CD4-positive, alpha-beta T cell treated with Interleukin-17A for 1 hour (primary cell): ENCODE measurements around the gene DGCR6.
"Not testable (repeated sequence)": the region's sequence is repeated elsewhere in the genome, so short reads cannot be mapped to it uniquely, and the experiment has no call there.

Source experiments
- DNase-seq: peaks from one replicate; pipeline ENCODE4 v3.0.0-alpha.2; 2020

The DGCR6 gene

DNA sequence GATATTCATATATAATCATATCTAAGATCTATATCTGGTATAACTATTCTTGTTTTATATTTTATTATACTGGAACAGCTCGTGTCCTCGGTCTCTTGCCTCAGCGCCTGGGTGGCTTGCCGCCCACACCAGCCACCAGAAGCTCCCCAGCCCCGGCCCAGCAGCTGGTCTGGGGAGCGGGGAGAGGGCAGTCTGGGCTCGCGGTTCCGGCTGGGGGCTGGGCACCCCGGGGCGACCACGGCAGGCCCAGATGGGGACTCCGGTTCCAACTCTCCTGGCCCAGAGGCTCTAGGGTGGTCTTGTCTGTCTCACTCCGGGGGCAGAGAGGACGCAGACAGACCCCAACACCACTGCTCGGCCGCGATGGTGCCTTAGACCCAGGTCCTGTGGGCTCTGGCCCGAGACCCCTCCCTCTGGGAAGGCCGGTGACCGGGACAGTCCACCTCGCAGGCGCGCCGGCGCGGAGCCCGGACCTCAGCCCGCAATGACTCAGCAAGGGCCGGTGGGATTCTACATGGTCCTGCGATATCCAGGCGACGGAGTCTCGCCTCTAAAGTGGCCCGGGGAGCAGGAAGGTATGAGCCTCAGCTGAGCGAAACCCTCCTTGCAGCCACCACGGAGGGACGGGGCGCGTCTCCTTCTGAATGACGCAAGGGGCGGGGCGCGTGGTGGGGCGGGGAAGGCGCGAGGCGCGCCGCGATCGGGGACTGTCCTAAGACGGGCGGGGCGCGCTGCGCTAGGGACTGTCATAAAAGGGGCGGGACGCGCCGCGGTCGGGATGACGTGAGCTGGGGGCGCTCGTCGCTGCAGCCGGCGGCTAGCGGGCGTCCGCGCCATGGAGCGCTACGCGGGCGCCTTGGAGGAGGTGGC, at the start of gene DGCR6:
TSS of gene DGCR6 (plus strand) at position 781 of the 870 bp plus-strand sequence. CDS start at position 836, 55 bp downstream.
- DNase-seq: no peak

DNA sequence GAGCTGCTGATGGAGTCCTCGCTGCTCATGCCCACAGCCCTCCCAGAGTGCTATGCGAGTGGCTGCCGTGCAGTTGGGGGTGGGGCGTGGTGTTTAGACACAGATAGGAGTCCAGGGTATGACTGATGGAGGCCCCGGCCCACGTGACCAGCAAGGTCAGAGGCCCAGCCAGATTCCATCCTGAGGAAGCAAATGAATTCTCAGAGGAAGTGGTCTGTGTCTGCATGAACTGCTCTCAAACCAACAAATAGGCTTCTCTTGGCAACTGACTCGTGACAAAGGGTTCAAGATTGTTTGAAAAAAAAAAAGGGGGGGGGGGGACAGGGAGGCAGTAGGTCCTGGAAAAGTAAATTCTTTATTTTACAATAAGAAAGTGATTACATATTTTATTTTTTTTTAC, 46.8 kb upstream of the DGCR6 start:
- DNase-seq: not testable (repeated sequence)

DNA sequence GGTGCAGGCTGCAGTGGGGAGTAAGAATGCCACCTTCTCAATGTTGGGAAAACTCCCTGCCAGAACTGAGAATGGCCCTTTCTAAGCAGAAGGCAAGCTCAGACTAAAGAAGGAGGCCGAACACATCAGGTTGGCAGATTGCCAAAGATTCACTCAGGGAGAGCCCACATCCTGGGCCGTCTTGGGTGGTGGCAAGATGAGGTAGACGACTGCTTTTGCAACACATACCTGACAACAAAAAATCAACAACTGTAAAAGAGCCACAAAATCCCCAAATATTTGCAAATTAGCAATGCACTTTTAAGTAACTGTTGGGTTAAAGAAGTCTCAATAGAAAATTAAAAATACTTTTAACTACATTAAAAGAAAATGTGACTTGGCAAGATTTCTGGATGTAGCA, 24.9 kb upstream of the DGCR6 start:
- DNase-seq: peak; percentile 83

GRCh38 chr22:18884465-18884864, 21.7 kb upstream of the DGCR6 start:
- DNase-seq: not testable (repeated sequence)

DNA sequence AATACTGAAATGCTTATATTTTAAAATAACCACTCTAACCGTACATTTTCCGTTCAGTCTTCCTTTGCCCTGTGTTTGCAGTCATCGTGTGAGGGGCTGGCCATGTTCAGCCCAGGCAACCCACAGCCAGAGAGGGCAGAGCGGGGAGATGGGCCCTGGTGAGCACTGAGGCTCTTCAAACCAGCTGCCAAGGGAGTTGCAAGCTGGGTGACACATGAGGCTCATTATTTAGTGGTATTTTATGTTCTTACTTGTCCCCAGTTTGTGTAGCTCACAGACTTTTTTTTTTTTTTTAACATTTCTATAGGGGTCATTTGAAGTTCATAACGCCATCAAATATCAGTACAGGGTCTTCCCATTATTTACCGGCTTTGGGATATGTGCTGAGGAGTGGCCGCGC, 18.0 kb upstream of the DGCR6 start:
- DNase-seq: no peak

DNA sequence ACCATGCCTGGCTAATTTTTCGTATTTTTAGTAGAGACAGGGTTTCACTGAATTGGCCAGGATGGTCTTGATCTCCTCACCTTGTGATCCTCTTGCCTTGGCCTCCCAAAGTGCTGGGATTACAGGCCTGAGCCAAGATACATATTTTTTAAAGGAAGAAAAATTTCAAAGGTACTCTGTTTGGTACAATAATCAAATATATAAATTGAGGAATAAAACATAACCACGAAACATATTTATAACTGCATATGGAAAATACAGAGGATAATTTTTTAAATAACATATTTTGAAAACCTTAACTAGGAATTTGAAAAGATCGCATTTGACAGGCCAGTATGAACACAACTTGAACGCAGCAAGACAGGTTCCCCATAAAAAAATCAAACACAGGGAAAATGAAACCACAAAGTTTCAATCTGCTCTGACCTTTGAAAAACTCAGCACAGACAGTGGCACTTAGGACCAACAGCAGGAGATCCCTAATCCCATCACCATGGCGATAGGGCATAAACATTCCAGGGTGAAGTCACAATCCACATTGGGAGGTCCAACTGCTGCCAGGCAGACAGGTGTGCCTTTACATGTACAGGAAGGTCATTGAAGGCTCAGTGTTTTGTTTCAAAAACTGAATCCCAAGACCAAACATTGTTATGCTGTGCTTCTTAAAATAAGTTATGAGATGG, 15.5 kb upstream of the DGCR6 start:
- not testable (repeated sequence) for DNase-seq

DNA sequence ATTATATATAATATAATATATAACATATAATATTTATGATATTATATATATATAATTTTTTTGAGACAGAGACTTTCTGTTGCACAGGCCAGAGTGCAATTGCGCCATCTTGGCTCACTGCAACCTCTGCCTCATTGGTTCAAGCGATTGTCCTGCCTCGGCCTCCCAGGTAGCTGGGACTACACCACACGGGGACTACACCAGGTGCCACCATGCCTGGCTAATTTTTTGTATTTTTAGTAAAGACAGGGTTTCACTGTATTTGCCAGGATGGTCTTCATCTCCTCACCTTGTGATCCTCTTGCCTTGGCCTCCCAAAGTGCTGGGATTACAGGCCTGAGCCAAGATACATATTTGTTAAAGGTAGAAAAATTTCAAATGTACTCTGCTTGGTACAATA, 12.3 kb upstream of the DGCR6 start:
- DNase-seq: not testable (repeated sequence)

DNA sequence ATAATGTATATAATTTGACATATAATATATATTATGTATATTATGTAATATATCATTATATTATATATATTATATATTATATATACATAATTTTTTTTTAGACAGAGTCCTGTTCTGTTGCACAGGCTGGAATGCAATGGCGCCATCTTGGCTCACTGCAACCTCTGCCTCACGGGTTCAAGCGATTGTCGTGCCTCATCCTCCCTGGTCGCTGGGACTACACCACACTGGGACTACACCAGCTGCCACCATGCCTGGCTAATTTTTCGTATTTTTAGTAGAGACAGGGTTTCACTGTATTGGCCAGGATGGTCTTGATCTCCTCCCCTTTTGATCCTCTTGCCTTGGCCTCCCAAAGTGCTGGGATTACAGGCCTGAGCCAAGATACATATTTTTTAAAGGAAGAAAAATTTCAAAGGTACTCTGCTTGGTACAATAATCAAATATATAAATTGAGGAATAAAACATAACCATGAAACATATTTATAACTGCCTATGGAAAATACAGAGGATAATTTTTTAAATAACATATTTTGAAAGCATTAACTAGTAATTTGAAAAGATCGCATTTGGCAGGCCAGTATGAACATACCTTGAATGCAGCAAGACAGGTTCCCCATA, 10.0 kb upstream of the DGCR6 start:
- DNase-seq: not testable (repeated sequence)

GRCh38 chr22:18906410-18906745, 258 bp downstream of the DGCR6 start:
- DNase-seq: not testable (repeated sequence)

DNA sequence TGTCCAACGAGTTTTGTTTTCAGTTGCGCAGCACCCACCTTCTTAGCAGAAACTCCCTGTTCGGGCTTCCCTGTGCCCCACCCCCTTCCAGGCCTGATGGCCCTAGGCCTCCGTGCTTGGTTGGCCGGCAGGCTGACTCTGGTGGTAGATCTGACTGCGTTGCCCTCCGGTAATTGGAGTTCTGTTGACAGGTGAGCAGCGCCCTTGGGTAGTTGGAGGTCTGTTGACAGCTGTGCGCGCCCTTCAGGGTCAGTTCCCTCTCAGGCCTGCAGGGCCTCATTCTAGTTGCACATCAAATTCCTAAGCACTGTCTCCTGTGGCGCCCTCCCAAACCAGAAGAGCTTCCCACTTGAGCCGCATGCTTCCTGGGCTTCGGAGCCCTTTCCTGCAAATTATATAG, 776 bp downstream of the DGCR6 start:
- DNase-seq: no peak

DNA sequence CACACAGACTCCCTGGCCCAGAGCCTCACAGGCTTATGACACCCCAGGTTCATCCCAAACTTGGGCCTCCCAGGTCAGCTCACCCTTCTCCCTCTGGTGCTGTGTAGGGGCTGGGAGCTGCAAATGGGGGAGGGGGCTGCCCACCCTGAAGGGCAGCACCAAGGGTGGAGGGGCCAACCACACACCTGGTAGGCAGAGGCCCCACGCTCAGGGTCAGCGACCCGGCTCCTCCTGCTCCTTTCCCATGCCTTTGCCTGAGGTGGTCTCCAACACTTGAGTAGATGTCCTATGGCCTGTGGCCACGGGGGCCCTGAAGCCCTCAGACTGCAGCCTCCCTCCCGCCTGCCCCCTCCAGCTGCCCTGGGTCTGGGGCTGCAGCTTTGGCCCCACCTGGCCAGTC, 3.4 kb downstream of the DGCR6 start:
- no peak for DNase-seq

DNA sequence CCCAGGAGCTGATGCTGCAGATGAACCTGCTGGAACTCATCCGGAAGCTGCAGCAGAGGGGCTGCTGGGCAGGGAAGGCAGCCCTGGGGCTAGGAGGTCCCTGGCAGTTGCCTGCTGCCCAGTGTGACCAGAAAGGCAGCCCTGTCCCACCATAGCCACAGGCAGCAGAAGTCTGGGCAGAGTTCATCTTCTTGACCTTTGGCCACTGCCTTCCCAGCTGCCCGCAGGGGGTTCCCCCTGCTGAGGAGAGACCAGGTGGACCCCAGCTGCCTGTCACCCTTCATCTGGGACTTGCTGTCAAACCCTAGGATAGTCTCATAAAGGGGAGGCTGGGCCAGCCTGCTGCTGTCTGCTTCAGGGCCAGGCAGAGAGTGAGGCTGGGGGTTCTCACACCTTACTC, 5.4 kb downstream of the DGCR6 start:
- DNase-seq: not testable (repeated sequence)

- DNase-seq: not testable (repeated sequence)
These were observed 6.3 kb downstream of the DGCR6 start for GRCh38 chr22:18912264-18912946.

DNA sequence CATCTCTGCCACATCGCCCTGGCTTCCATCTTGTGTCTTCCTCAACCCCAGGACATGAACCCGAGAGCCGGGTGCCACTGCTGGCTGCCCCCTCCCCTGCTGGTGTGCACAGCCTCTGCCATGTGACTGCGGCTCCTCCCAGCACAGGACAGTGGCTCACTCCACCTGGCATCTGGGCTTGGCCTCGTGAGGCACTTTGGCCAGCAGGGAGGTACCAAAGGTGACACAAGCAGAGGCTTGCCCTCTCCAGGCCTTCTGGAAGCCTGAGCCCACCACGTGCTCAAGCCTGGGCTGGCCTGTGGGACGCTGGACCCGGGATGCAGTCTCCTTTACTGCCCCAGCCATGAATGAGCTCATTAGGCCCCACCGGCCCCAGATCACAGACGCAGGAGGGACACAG, 8.4 kb downstream of the DGCR6 start:
- not testable (repeated sequence) for DNase-seq

DNA sequence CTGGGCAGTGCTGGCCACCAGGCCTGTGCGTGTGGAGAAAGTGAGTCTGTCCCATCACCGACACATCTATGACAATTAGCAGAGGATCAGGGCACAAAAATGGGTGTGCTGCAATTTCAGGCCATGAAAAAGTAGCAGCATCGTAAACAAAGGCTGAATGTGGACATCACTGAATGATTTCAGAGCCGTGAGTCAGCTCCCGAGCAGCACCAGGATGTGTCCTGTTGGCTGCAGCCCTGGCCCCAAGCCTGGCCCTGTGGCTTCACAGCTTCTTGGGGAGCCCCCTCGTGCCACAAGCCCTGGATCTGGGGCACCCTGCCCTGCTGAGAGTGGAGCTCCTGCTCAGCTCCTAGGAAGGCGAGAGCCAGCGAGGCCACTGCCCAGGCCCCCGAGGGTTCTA, 9.4 kb downstream of the DGCR6 start:
- not testable (repeated sequence) for DNase-seq

DNA sequence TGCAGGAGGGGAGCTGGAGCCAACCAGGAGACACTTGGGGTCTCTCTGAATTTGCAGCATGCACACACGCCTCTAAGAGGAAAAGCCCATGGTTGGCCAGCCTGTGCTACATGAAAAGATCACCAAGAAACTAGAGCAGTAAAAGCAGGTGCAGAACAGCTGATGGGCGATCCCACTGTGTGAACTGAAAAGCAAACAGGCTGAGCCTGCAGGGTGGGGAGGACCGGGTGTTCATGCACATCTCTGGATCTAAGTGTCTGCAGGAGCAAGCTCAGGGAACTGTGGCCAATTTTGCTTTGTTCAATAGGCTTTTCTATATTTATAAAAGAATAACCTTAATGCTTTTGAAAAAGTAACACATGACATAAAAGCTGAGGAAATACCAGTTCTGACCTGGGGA, 11.7 kb downstream of the DGCR6 start:
- not testable (repeated sequence) for DNase-seq

DNA sequence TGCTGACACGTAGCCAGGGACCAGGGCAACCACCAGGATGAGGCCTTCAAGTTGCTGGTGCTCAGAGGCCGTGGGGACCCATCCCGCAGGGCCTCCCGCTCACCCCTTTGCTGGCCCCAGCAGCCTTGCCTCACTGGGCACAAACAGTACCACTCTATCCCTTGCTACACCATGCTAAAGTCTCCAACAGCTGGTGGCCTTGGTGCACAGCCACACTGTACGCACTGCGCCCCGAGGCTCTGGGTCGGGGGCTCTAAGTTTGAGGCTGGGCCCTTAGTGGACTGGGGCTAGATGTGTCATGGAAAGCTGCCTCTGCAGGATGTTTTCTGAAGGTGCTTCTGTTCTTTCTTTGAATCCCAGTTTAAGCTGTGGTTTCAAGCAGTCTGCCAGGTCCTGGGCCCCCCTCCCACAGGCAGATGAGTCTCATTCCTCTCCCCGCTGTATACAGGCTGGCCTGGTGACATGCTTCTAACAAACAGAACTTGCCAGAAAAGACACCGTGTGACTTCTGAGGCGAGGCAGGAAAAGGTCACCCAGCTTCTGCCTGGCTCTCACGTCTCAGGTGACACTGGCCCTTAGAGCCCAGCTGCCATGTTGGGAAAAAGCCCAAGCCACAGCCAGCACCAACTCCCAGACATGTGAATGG, 14.3 kb downstream of the DGCR6 start:
- DNase-seq: not testable (repeated sequence)

DNA sequence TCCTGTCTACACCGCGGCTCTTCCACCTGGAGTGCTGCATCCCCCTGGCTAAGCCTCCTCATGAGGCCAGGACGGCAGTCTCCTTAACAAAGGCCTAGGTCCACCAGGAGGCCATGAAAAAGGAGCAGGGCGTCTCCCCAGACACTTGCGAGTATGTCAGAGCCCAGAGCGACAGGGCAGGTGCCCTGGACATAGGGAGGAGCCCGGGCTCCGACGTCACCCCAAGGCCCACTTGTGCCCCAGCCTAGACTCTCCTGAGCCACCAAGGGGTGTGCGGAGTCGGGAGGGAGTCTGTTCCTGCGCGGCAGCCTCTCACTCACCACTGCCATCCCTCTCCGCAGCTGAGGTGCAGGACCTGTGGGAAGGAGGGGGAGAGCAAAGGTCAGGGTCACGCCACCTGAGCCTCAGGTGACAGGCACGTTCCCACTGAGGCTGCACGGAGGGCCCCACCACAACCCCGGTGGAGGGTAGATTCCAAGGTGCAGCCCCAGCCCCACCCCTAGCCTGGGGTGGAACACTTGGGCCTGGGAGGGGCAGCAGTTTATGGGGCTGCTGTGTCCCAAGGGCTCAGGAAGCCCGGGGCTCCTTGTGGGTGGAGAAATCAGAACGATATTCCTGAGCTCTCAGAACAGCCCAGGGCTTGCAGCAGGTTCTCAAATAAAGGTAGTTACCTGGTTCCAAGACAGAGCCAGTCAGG, 19.4 kb downstream of the DGCR6 start:
- DNase-seq: no peak

DNA sequence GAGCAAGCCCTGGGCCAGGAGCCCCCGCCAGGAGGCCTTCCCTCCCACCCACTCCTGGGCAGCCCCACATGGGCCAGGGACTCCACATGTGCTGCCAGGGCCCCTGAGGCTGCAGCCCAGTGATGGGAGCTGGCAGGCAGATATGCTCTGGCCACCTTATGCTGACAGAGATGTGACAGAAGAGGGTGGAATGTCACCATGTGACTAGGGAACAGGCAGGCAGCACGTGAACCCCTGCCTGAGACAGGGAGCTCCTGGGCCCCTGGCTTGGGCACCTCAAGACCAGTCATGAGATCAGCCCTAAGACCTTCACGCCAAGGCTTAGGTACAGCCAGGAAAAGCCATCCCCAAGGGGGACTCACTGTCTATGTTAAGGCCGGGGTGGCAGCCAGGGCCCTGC, 20.9 kb downstream of the DGCR6 start:
- DNase-seq: no peak

GRCh38 chr22:18927573-18927972, 21.5 kb downstream of the DGCR6 start:
- no peak for DNase-seq

DNA sequence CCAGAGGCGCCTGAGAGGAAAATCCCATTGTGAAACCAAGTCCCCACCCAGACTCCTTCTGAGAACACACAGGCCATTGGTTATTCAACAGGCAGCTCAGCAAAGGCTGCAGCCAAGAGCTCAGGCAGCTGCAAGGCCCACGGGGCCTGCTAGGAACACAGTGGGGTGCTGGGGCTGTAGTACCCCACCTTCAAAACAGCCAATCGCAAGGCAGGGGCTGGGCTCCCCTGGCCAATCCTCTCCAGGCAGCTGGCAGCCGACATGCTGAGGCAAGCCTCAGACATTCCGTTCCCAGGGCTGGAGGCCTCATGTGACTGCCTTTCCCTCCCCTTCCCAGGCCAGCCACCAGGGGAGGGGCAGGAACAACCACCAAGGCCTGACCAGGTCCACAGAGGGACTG, 23.3 kb downstream of the DGCR6 start:
- DNase-seq: no peak
